GM12892 (cell line): Measurements from ENCODE around the gene RBCK1.

Experiments used
- POLR2A ChIP-seq: IDR thresholded peaks from 2 replicates; pipeline ENCODE4 v1.6.1; 2011; ENCODE audit warnings: low read depth, low read length, control low read depth
- POLR2AphosphoS5 ChIP-seq: IDR thresholded peaks from 2 replicates; pipeline ENCODE4 v1.6.1; 2011; ENCODE audit warnings: low read depth, low read length, control low read depth
- TAF1 ChIP-seq: IDR thresholded peaks from 2 replicates; pipeline ENCODE4 v1.6.1; 2011; ENCODE audit warnings: low read depth, mild to moderate bottlenecking, control low read depth, low read length, borderline replicate concordance

DNA sequence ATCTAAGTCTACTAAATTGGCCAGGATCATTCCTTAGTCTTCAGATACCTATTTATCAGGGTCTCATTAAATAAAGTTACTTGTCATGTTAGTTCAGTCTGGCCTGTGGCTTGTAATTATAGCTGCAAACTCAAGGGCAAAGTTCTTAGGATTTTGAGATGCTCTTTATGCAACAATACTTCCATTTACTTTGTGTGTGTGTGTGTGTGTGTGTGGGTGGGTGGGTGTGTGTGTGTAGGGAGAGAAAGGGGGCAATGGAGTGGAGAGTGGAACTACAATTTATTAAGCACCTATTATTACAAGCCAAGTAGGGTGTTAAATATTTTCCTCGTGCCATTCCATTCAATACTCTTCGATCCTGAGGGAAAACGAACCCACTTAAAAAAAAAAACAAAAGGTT is 71.9 kb downstream of the RBCK1 start:
- TF ChIP-seq POLR2A (no peak), POLR2AphosphoS5 (no peak), TAF1 (no peak)
